ENCODE results near the gene KXD1.

GRCh38 chr19:18532168-18532890, 25.3 kb upstream of the KXD1 start:
- TF ChIP-seq POLR2A (IDR thresholded peaks at IDR 0.05), result no peak
- TF ChIP-seq, protein P1, sequence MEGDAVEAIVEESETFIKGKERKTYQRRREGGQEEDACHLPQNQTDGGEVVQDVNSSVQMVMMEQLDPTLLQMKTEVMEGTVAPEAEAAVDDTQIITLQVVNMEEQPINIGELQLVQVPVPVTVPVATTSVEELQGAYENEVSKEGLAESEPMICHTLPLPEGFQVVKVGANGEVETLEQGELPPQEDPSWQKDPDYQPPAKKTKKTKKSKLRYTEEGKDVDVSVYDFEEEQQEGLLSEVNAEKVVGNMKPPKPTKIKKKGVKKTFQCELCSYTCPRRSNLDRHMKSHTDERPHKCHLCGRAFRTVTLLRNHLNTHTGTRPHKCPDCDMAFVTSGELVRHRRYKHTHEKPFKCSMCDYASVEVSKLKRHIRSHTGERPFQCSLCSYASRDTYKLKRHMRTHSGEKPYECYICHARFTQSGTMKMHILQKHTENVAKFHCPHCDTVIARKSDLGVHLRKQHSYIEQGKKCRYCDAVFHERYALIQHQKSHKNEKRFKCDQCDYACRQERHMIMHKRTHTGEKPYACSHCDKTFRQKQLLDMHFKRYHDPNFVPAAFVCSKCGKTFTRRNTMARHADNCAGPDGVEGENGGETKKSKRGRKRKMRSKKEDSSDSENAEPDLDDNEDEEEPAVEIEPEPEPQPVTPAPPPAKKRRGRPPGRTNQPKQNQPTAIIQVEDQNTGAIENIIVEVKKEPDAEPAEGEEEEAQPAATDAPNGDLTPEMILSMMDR (IDR thresholded peaks at IDR 0.05), result no peak
